ENCODE measurements around the gene TLR10. TPM values are rescaled to one million over a fixed set of nuclear protein-coding genes. Genes with fewer than 3 reads are reported as not detected.

The TLR10 gene
- total and polyA plus RNA-seq, 12 donors = 0.01 to 0.39 (median 0.10) TPM; not detected in 7

GRCh38 chr4:38784141-38784540 lies 1.4 kb upstream of the TLR10 start:
- H3K9me3 ChIP-seq = no peaks in the 10 kb centered on the region

GRCh38 chr4:38783109-38783460 lies 295 bp upstream of the TLR10 start:
- Histone ChIP-seq H3K4me3 (no peak overlapping the region), H3K9me3 (no peaks in the 10 kb centered on the region), H3K27me3 (no peaks in the 10 kb centered on the region), H3K4me1 (peaks cover 0 to 34% (median 0%) of the 10 kb centered on the region in 9 donors), H3K36me3 (no peaks in the 10 kb centered on the region), H3K27ac (no peak overlapping the region)
- no peak for TF ChIP-seq CTCF (IDR thresholded peaks at IDR 0.05)
- no peak for DNase-seq
- peak in 2 of 8 donors; percentile 18 to 19 for ATAC-seq
- intact Hi-C loops (cut with DNase I) = loop anchor here in 3 of 10 donors (2.0 to 10.0 kb wide), 3 partner anchors 24 to 718 kb away; no protein-coding TSS in a partner anchor
- 84 to 86% methylated on average over 8 of the region's 8 CpGs for WGBS, 2 donors

More at GRCh38 chr4:38784141-38784540, 1.4 kb upstream of the TLR10 start:
- 95 to 97% methylated on average over 4 of the region's 4 CpGs for WGBS, 2 donors
- Histone ChIP-seq H3K36me3 (no peaks in the 10 kb centered on the region), H3K27ac (no peak overlapping the region), H3K27me3 (no peaks in the 10 kb centered on the region), H3K4me3 (no peak overlapping the region), H3K4me1 (peaks cover 0 to 44% (median 0%) of the 10 kb centered on the region in 9 donors)
- no peak for ATAC-seq
- no peak for TF ChIP-seq CTCF (IDR thresholded peaks at IDR 0.05)
- intact Hi-C loops (cut with DNase I) = loop anchor here in 2 of 10 donors (5.0 to 10.0 kb wide), 2 partner anchors 607 to 719 kb away; no protein-coding TSS in a partner anchor
- no peak for DNase-seq

GRCh38 chr4:38781854-38782261 lies 932 bp downstream of the TLR10 start:
- H3K36me3 ChIP-seq = no peaks in the 10 kb centered on the region
- no peaks in the 10 kb centered on the region for H3K27me3 ChIP-seq
- 95% methylated on average over 4 of the region's 4 CpGs for WGBS, 2 donors
- H3K4me3 ChIP-seq = no peak overlapping the region
- no peaks in the 10 kb centered on the region for H3K9me3 ChIP-seq
- no peak for ATAC-seq
- intact Hi-C loops (cut with DNase I) = loop anchor here in 3 of 10 donors (2.0 to 10.0 kb wide), 3 partner anchors 23 to 717 kb away; no protein-coding TSS in a partner anchor
- no peak overlapping the region for H3K27ac ChIP-seq
- no peak for DNase-seq
- TF ChIP-seq CTCF (IDR thresholded peaks at IDR 0.05) = no peak
- H3K4me1 ChIP-seq = peaks cover 0 to 28% (median 0%) of the 10 kb centered on the region in 9 donors

- Histone ChIP-seq H3K36me3 (no peaks in the 10 kb centered on the region), H3K9me3 (no peaks in the 10 kb centered on the region), H3K4me1 (peaks cover 0 to 20% (median 0%) of the 10 kb centered on the region in 9 donors), H3K27me3 (no peaks in the 10 kb centered on the region), H3K4me3 (no peak overlapping the region), H3K27ac (no peak overlapping the region)
- ATAC-seq = no peak
- no peak for DNase-seq
- WGBS, 2 donors = 92 to 94% methylated on average over 4 of the region's 4 CpGs
- intact Hi-C loops (cut with DNase I) = loop anchor here in 2 of 10 donors (5.0 to 10.0 kb wide), 2 partner anchors 604 to 716 kb away; no protein-coding TSS in a partner anchor
- TF ChIP-seq CTCF (IDR thresholded peaks at IDR 0.05) = no peak
These were observed 1.8 kb downstream of the TLR10 start for GRCh38 chr4:38780833-38781484.

Data from heart right ventricle (tissue), 16 donors.